ENCODE data around the gene MTERF4. TPM values are rescaled to one million over a fixed set of nuclear protein-coding genes. Genes with fewer than 3 reads are reported as not detected.
A peak's percentile ranks its signal among the peaks of the same experiment; 100 is the strongest.

Gene MTERF4
- total RNA-seq, 6 experiments from 2014 or later = 12.1 to 26.3 (median 17.0) TPM

GRCh38 chr2:241132538-241133435 is 30.7 kb upstream of the MTERF4 start:
- TF ChIP-seq POLR2A (IDR thresholded peaks at IDR 0.05) = no peak
- TF ChIP-seq, protein P1, sequence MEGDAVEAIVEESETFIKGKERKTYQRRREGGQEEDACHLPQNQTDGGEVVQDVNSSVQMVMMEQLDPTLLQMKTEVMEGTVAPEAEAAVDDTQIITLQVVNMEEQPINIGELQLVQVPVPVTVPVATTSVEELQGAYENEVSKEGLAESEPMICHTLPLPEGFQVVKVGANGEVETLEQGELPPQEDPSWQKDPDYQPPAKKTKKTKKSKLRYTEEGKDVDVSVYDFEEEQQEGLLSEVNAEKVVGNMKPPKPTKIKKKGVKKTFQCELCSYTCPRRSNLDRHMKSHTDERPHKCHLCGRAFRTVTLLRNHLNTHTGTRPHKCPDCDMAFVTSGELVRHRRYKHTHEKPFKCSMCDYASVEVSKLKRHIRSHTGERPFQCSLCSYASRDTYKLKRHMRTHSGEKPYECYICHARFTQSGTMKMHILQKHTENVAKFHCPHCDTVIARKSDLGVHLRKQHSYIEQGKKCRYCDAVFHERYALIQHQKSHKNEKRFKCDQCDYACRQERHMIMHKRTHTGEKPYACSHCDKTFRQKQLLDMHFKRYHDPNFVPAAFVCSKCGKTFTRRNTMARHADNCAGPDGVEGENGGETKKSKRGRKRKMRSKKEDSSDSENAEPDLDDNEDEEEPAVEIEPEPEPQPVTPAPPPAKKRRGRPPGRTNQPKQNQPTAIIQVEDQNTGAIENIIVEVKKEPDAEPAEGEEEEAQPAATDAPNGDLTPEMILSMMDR (IDR thresholded peaks at IDR 0.05) = no peak
- H3K36me3 ChIP-seq = no peaks in the 10 kb centered on the region
- ATAC-seq = no peak
- H3K4me3 ChIP-seq = no peak overlapping the region
- intact Hi-C loops (cut with DNase I) = no loop called here
- 92% methylated on average over 8 of the region's 14 CpGs for WGBS (ENCODE audit: insufficient coverage, low coverage, low lambda C conversion rate, missing lambda C conversion rate)
- no peak for DNase-seq
- peaks cover 0 to 4% (median 0%) of the 10 kb centered on the region in 4 donors for H3K4me1 ChIP-seq
- H3K9me3 ChIP-seq = no peaks in the 10 kb centered on the region
- no peaks in the 10 kb centered on the region for H3K27me3 ChIP-seq
- no peak overlapping the region for H3K27ac ChIP-seq

GRCh38 chr2:241131531-241131930 is 29.4 kb upstream of the MTERF4 start:
- Histone ChIP-seq H3K27me3 (no peaks in the 10 kb centered on the region), H3K4me3 (no peak overlapping the region), H3K4me1 (peaks cover 0 to 4% (median 0%) of the 10 kb centered on the region in 4 donors), H3K27ac (no peak overlapping the region), H3K36me3 (no peaks in the 10 kb centered on the region), H3K9me3 (no peaks in the 10 kb centered on the region)
- DNase-seq (no peak), ATAC-seq (no peak)
- WGBS (ENCODE audit: insufficient coverage, low coverage, low lambda C conversion rate, missing lambda C conversion rate) = 95% methylated on average over 6 of the region's 7 CpGs
- TF ChIP-seq, protein P1 (IDR thresholded peaks at IDR 0.05) = no peak
- no peak for TF ChIP-seq POLR2A (IDR thresholded peaks at IDR 0.05)
- intact Hi-C loops (cut with DNase I) = no loop called here

DNA sequence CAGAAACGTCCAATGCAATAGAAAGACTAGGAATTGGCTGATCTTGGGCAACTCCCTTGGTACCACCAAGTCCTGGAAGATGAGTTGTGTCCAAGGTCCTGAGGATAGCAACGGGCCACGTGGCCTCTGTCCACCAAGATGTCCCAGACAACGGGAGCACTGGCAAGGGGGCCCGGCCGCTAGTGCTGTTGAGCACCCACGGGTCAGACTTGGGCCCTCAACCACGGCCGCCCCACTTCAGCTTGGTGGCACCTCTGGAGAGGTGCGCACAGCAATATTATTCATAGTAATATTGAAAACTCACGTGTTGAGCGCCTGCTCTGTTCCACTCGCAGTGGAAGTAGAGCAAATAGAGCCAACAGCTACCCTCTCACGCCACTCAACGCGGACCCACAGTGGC is 28.2 kb upstream of the MTERF4 start:
- no peaks in the 10 kb centered on the region for H3K4me1 ChIP-seq
- H3K4me3 ChIP-seq = no peak overlapping the region
- H3K9me3 ChIP-seq = no peaks in the 10 kb centered on the region
- no peaks in the 10 kb centered on the region for H3K27me3 ChIP-seq
- no peak for ATAC-seq
- 84% methylated on average over 9 of the region's 16 CpGs for WGBS (ENCODE audit: insufficient coverage, low coverage, low lambda C conversion rate, missing lambda C conversion rate)
- no peak for TF ChIP-seq POLR2A (IDR thresholded peaks at IDR 0.05)
- TF ChIP-seq, protein P1 (IDR thresholded peaks at IDR 0.05) = no peak
- peak in 1 of 3 donors; percentile 35 for DNase-seq
- intact Hi-C loops (cut with DNase I) = no loop called here
- H3K27ac ChIP-seq = no peak overlapping the region
- H3K36me3 ChIP-seq = no peaks in the 10 kb centered on the region

GRCh38 chr2:241129086-241129871 is 27.2 kb upstream of the MTERF4 start:
- no peaks in the 10 kb centered on the region for H3K9me3 ChIP-seq
- ATAC-seq = no peak
- WGBS (ENCODE audit: insufficient coverage, low coverage, low lambda C conversion rate, missing lambda C conversion rate) = 82% methylated on average over 7 of the region's 12 CpGs
- no peaks in the 10 kb centered on the region for H3K27me3 ChIP-seq
- peak in 2 of 3 donors; percentile 28 to 29 for DNase-seq
- no peaks in the 10 kb centered on the region for H3K36me3 ChIP-seq
- TF ChIP-seq POLR2A (IDR thresholded peaks at IDR 0.05) = no peak
- TF ChIP-seq, protein P1 (IDR thresholded peaks at IDR 0.05) = no peak
- no peak overlapping the region for H3K4me3 ChIP-seq
- peaks cover 0 to under 1% (median 0%) of the 10 kb centered on the region in 4 donors for H3K4me1 ChIP-seq
- intact Hi-C loops (cut with DNase I) = no loop called here
- H3K27ac ChIP-seq = no peak overlapping the region
